Neural crest cell (in vitro differentiated cells): ENCODE results near the gene BLOC1S3. TPM values are rescaled to one million over a fixed set of nuclear protein-coding genes. Genes with fewer than 3 reads are reported as not detected.

Experiments
- DNase-seq: peaks from one replicate; pipeline ENCODE4 v3.0.0; 2021; ENCODE audit warnings: low read depth, mixed read lengths, low spot score
- H3K27ac Mint-ChIP-seq: one replicate; pipeline ENCODE4 v1.8.0; 2021; ENCODE audit warnings: mild to moderate bottlenecking, mixed read lengths; ENCODE audit not compliant: unreplicated experiment
- H3K27me3 Mint-ChIP-seq: 2 replicates; pipeline ENCODE4 v1.8.0; 2021; ENCODE audit warnings: low read depth, mild to moderate bottlenecking, mixed read lengths
- H3K36me3 Mint-ChIP-seq: 2 replicates; pipeline ENCODE4 v1.8.0; 2021; ENCODE audit warnings: low read depth, mild to moderate bottlenecking, mixed read lengths
- H3K4me1 Mint-ChIP-seq: 2 replicates; pipeline ENCODE4 v1.8.0; 2021; ENCODE audit warnings: mixed read lengths
- H3K4me3 Mint-ChIP-seq: one replicate; pipeline ENCODE4 v1.8.0; 2021; ENCODE audit warnings: mild to moderate bottlenecking, mixed read lengths
- H3K9me3 Mint-ChIP-seq: 2 replicates; pipeline ENCODE4 v1.8.0; 2021; ENCODE audit warnings: mixed read lengths
- total RNA-seq: library from RNA; stranded (reverse); gene quantifications from 2 replicates; pipeline ENCODE4 v1.2.1, GENCODE V29; 2021
- TF ChIP-seq, protein P1 (sequence below): fragments of 200-600 bp; sonication (generic); conservative IDR thresholded peaks from 2 replicates; pipeline ENCODE4 v1.5.0; 2021; ENCODE audit warnings: antibody characterized with exemption, mild to moderate bottlenecking

Gene BLOC1S3
- total RNA-seq, 1 donor from 2014 or later, result 9.7 TPM

DNA sequence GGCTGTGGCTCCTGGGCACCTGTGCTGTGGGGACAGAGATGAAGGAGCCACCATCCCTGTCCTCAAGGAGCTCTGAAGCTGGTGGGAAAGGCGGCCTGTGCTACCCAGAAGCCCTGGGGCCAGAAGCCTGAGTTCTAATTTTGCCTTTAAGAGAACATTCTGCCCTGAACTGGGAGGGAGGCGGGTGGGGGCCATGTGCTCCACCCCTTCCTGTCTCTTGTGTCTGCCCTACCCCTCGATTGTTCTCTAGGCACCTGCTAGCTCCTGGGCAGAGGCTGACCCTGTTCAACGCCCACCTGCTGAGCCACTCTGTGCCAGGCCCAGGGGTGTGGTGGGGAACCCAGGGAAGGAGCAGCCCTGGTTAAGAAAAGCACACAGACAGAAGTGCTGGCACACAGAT, 6.4 kb upstream of the BLOC1S3 start:
- Mint-ChIP-seq H3K4me3 (no peak overlapping the region), H3K36me3 (no peaks in the 10 kb centered on the region), H3K4me1 (peaks cover 10% of the 10 kb centered on the region), H3K9me3 (no peaks in the 10 kb centered on the region), H3K27ac (no peak overlapping the region), H3K27me3 (no peaks in the 10 kb centered on the region)
- TF ChIP-seq, protein P1, sequence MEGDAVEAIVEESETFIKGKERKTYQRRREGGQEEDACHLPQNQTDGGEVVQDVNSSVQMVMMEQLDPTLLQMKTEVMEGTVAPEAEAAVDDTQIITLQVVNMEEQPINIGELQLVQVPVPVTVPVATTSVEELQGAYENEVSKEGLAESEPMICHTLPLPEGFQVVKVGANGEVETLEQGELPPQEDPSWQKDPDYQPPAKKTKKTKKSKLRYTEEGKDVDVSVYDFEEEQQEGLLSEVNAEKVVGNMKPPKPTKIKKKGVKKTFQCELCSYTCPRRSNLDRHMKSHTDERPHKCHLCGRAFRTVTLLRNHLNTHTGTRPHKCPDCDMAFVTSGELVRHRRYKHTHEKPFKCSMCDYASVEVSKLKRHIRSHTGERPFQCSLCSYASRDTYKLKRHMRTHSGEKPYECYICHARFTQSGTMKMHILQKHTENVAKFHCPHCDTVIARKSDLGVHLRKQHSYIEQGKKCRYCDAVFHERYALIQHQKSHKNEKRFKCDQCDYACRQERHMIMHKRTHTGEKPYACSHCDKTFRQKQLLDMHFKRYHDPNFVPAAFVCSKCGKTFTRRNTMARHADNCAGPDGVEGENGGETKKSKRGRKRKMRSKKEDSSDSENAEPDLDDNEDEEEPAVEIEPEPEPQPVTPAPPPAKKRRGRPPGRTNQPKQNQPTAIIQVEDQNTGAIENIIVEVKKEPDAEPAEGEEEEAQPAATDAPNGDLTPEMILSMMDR, result no peak
- DNase-seq, result no peak

DNA sequence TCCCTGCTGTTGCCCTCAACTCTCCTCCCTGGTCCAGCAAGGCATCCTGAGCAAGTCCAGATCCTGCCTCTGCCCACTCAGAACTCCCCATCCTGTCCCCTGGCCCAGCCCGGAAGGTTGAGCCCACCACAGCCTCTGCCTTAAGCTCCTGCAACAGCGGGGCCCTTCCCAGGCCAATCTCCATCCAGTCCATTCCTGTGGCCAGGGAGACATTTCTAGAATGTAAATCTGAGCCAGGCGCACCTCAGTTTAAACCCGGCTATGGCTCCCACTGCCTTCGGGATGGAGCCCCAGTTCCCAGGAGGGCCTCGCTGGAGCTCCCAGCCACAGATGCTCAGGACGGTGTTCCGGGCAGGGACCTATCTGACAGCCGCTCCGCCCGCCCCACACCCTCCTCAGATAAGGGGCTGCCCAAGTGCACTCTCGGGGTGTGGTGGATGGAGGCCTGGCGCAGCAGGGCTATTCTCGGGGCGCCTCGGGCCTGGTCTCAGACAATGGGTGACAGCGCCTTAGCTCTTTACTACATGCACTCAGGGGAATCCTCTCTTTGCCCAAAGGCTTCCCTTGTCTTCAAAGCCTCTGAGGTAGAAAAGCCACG, 5.9 kb upstream of the BLOC1S3 start:
- Mint-ChIP-seq H3K4me1 (peaks cover 13% of the 10 kb centered on the region), H3K9me3 (no peaks in the 10 kb centered on the region), H3K36me3 (no peaks in the 10 kb centered on the region), H3K4me3 (no peak overlapping the region), H3K27me3 (no peaks in the 10 kb centered on the region), H3K27ac (no peak overlapping the region)
- no peak for DNase-seq
- TF ChIP-seq, protein P1, result no peak

DNA sequence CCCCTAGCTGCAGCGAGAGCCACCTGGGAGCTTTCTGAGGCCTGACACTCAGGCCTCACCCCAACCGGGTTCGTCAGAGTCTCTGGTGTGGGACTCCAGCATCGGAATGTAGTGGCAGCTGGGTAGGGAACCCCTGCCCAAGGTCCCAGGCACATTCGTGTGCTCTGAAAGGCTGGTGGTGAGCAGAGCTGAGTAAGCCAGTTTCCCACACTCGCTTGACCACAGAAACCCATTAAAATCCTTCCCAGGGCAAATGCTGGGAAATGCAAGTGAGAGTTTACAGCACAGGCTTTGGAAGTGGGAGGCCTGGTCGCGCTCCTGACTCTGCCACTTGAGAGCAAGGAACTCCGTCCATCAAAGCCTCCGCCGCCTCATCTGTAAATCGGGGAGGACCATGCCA, 4.8 kb upstream of the BLOC1S3 start:
- peaks cover 19% of the 10 kb centered on the region for H3K4me1 Mint-ChIP-seq
- peak overlapping the region; percentile 23 for H3K4me3 Mint-ChIP-seq
- H3K9me3 Mint-ChIP-seq, result no peaks in the 10 kb centered on the region
- H3K27ac Mint-ChIP-seq, result peak overlapping the region; percentile 71
- H3K36me3 Mint-ChIP-seq, result no peaks in the 10 kb centered on the region
- H3K27me3 Mint-ChIP-seq, result no peaks in the 10 kb centered on the region
- TF ChIP-seq, protein P1, result no peak
- no peak for DNase-seq

DNA sequence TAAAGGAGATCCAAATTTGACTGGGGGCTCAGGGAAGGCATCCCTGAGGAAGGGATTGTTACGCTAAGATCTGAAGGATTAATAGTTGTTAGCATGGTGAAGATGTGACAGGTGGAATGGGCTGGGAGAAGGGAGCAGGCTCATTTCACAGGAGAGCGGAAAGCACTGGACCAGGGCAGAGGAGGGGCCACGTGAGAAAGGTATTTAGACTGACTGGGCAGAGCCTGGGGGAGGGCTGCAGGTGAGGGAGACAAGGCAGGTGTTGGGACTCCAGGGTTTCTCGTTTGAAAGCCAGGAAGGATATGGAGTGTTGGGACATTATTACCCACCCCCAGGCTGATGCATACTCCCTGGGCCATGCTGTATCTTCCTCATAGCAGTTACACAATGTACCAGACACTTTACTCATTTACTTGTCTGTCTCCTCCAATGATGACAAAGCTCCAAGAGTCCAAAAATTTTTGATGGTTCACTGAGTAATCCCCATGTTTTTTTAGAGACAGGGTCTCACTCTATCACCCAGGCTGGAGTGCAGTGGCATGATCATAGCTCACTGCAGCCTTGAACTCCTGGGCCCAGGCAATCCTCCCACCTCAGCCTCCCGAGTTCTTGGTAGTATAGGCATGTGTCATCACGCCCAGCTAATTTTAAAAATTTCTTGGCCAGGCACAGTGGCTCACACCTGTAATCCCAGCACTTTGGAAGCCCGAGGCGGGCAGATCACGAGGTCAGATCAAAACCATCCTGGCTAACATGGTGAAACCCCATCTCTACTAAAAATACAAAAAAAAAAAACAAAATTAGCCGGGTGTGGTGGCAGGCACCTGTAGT, 2.9 kb upstream of the BLOC1S3 start:
- DNase-seq, result no peak
- no peaks in the 10 kb centered on the region for H3K9me3 Mint-ChIP-seq
- H3K27me3 Mint-ChIP-seq, result no peaks in the 10 kb centered on the region
- H3K27ac Mint-ChIP-seq, result no peak overlapping the region
- peaks cover 19% of the 10 kb centered on the region for H3K4me1 Mint-ChIP-seq
- peak overlapping the region; percentile 65 for H3K4me3 Mint-ChIP-seq
- no peaks in the 10 kb centered on the region for H3K36me3 Mint-ChIP-seq
- TF ChIP-seq, protein P1, result no peak

DNA sequence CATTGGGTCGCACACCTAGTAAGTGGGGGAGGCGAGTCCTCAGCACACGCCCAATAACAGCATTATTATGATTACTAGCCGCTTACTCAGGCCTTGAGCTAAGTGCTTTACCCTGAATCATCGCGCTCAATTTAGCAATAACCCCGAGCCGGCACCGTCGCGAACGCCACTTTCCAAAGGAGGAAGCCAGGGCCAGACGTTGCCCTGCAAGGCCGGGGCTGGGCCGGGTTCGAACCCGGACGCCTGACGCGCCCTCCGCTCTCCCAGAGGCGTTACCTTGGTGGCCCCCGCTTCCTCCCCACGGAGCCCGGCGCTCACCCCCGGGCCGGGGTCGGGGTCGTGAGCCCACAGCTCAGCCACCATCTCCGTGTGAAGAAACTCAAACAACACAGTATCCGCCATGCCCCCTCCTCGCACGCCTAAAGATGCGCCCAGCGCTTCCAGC, 745 bp upstream of the BLOC1S3 start, which contains the start of gene TRAPPC6A:
TSS of gene TRAPPC6A (minus strand) at position 421 of the 445 bp plus-strand sequence. CDS start at position 402, 19 bp downstream.
- no peak for DNase-seq
- no peaks in the 10 kb centered on the region for H3K9me3 Mint-ChIP-seq
- no peaks in the 10 kb centered on the region for H3K36me3 Mint-ChIP-seq
- peak within 1 kb of the TSS; percentile 71 for H3K27ac Mint-ChIP-seq
- H3K27me3 Mint-ChIP-seq, result no peaks in the 10 kb centered on the region
- peak within 1 kb of the TSS; percentile 95 for H3K4me3 Mint-ChIP-seq
- H3K4me1 Mint-ChIP-seq, result peaks cover 22% of the 10 kb centered on the region
- TF ChIP-seq, protein P1, result no peak
